Effector memory CD4-positive, alpha-beta T cell (primary cell): ENCODE measurements around the gene TMPO.
"Not testable (repeated sequence)": the region's sequence is repeated elsewhere in the genome, so short reads cannot be mapped to it uniquely, and the experiment has no call there.

Source experiments
- DNase-seq, 3 donors: peaks; one replicate each; pipeline ENCODE4 v3.0.0-alpha.2; 2020
- H3K27ac ChIP-seq: 2 replicates; pipeline ENCODE4 v1.7.0; 2013; ENCODE audit warnings: mild to moderate bottlenecking, low read length, moderate library complexity; ENCODE audit not compliant: insufficient read depth, poor library complexity, severe bottlenecking
- H3K27me3 ChIP-seq: replicated peaks from 2 replicates; pipeline ENCODE4 v1.7.0; 2013; ENCODE audit warnings: mild to moderate bottlenecking, low read length; ENCODE audit not compliant: insufficient read depth, control insufficient read depth, poor library complexity, severe bottlenecking
- H3K36me3 ChIP-seq: 2 replicates; pipeline ENCODE4 v1.7.0; 2013; ENCODE audit warnings: mild to moderate bottlenecking, low read length, moderate library complexity; ENCODE audit not compliant: control insufficient read depth, insufficient read depth
- H3K4me1 ChIP-seq: 2 replicates; pipeline ENCODE4 v1.7.0; 2013; ENCODE audit warnings: low read length, mild to moderate bottlenecking; ENCODE audit not compliant: control insufficient read depth, insufficient read depth, poor library complexity, severe bottlenecking
- H3K4me3 ChIP-seq: 2 replicates; pipeline ENCODE4 v1.7.0; 2013; ENCODE audit warnings: low read length, low read depth, mild to moderate bottlenecking; ENCODE audit not compliant: insufficient read depth, poor library complexity, severe bottlenecking
- H3K9me3 ChIP-seq: 2 replicates; pipeline ENCODE4 v1.7.0; 2013; ENCODE audit warnings: mild to moderate bottlenecking, low read length, moderate library complexity; ENCODE audit not compliant: control insufficient read depth

TMPO gene

DNA sequence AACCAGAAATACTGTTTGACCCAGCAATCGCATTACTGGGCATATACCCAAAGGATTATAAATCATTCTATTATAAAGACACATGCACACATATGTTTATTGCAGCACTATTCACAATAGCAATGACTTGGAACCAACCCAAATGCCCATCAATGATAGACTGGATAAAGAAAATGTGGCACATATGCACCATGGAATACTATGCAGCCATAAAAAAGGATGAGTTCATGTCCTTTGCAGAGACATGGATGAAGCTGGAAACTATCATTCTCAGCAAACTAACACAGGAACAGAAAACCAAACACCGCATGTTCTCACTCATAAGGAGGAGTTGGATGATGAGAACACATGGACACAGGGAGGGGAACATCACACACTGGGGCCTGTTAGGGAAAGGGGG, 61.4 kb downstream of the TMPO start:
- H3K36me3 ChIP-seq, H3K4me3 ChIP-seq, H3K4me1 ChIP-seq, H3K9me3 ChIP-seq, H3K27me3 ChIP-seq, H3K27ac ChIP-seq, DNase-seq: not testable (repeated sequence)

GRCh38 chr12:98578392-98578791, 63.0 kb downstream of the TMPO start:
- no peaks in the 10 kb centered on the region for H3K36me3 ChIP-seq
- no peaks in the 10 kb centered on the region for H3K4me1 ChIP-seq
- no peak for DNase-seq
- no peak overlapping the region for H3K4me3 ChIP-seq
- no peak overlapping the region for H3K27ac ChIP-seq
- H3K27me3 ChIP-seq = no peaks in the 10 kb centered on the region
- no peaks in the 10 kb centered on the region for H3K9me3 ChIP-seq

GRCh38 chr12:98578821-98579220, 63.4 kb downstream of the TMPO start:
- Histone ChIP-seq H3K4me1 (no peaks in the 10 kb centered on the region), H3K36me3 (no peaks in the 10 kb centered on the region), H3K4me3 (no peak overlapping the region), H3K9me3 (no peaks in the 10 kb centered on the region), H3K27ac (no peak overlapping the region), H3K27me3 (no peaks in the 10 kb centered on the region)
- DNase-seq = no peak

DNA sequence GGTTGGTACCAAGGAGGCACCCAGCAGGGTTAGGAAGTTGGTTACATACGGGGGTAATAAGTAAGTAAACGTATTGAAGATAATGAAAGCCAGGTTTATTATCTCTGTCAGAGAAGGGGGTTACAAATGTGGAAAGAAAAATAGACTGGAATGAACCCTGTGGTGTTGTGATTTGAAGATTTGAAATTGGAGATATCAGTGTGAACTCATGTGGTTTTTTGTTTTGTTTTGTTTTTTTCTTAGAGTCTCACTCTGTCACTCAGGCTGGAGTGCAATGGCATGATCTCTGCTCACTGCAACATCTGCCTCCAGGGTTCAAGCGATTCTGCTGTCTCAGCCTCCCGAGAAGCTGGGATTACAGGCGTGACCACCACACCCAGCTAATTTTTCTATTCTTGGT, 64.0 kb downstream of the TMPO start:
- H3K27me3 ChIP-seq = no peaks in the 10 kb centered on the region
- H3K9me3 ChIP-seq = no peaks in the 10 kb centered on the region
- no peak overlapping the region for H3K4me3 ChIP-seq
- DNase-seq = no peak
- no peak overlapping the region for H3K27ac ChIP-seq
- H3K4me1 ChIP-seq = no peaks in the 10 kb centered on the region
- H3K36me3 ChIP-seq = no peaks in the 10 kb centered on the region

DNA sequence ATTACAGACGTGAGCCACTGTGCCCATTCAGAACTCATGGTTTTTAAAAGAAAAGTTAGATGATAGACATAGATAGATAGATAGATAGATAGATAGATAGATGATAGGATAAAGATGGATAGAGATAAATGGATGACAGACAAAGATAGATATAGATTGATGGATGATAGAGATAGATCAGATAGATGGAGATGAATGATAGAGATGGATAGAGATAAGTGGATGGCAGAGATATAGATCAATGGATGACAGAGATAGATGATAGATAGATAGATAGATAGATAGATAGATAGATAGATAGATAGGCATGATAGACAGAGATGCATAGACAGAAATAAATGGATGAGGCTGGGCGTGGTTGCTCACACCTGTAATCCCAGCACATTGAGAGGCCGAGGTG, 64.4 kb downstream of the TMPO start:
- Histone ChIP-seq H3K36me3 (no peaks in the 10 kb centered on the region), H3K4me3 (no peak overlapping the region), H3K27ac (no peak overlapping the region), H3K4me1 (no peaks in the 10 kb centered on the region), H3K9me3 (no peaks in the 10 kb centered on the region), H3K27me3 (no peaks in the 10 kb centered on the region)
- DNase-seq = no peak

GRCh38 chr12:98580695-98581094, 65.3 kb downstream of the TMPO start:
- Histone ChIP-seq H3K36me3 (no peaks in the 10 kb centered on the region), H3K27ac (no peak overlapping the region), H3K9me3 (no peaks in the 10 kb centered on the region), H3K27me3 (no peaks in the 10 kb centered on the region), H3K4me1 (no peaks in the 10 kb centered on the region), H3K4me3 (no peak overlapping the region)
- DNase-seq = no peak

- Histone ChIP-seq H3K9me3 (no peaks in the 10 kb centered on the region), H3K4me3 (no peak overlapping the region), H3K4me1 (no peaks in the 10 kb centered on the region), H3K36me3 (no peaks in the 10 kb centered on the region), H3K27me3 (no peaks in the 10 kb centered on the region), H3K27ac (no peak overlapping the region)
- no peak for DNase-seq
Measured at GRCh38 chr12:98581101-98581500, 65.7 kb downstream of the TMPO start.

- H3K9me3 ChIP-seq = no peaks in the 10 kb centered on the region
- no peaks in the 10 kb centered on the region for H3K27me3 ChIP-seq
- H3K27ac ChIP-seq = no peak overlapping the region
- DNase-seq = no peak
- no peaks in the 10 kb centered on the region for H3K4me1 ChIP-seq
- H3K4me3 ChIP-seq = no peak overlapping the region
- H3K36me3 ChIP-seq = no peaks in the 10 kb centered on the region
Measured at GRCh38 chr12:98582093-98582492, 66.7 kb downstream of the TMPO start.

- Histone ChIP-seq H3K9me3 (no peaks in the 10 kb centered on the region), H3K4me1 (no peaks in the 10 kb centered on the region), H3K27me3 (no peaks in the 10 kb centered on the region), H3K27ac (no peak overlapping the region), H3K4me3 (no peak overlapping the region), H3K36me3 (no peaks in the 10 kb centered on the region)
- no peak for DNase-seq
Measured at GRCh38 chr12:98587084-98587483, 71.7 kb downstream of the TMPO start.

DNA sequence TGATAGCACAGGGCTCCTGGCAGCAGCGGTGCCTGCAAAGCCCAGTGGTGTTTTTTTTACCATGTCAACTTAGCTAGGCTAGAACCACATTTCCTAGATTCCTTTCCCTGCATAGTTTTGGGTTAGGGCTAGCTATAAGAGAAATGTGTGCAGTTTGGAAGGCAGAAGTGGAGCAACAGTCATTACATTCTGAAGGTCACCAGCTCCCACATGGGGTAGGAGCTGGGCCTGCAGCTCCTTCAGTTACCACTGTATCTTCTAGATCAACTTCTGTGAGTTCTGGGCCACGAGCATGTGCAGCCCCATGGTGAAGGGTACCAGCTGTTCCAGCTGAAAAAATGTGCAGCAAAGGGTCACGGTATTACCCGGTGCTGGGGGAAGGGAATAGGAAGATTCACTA, 75.8 kb downstream of the TMPO start:
- Histone ChIP-seq H3K27me3 (no peaks in the 10 kb centered on the region), H3K36me3 (no peaks in the 10 kb centered on the region), H3K9me3 (no peaks in the 10 kb centered on the region), H3K4me3 (no peak overlapping the region), H3K27ac (no peak overlapping the region), H3K4me1 (peaks cover 8% of the 10 kb centered on the region)
- no peak for DNase-seq

GRCh38 chr12:98592825-98593322, 77.5 kb downstream of the TMPO start:
- DNase-seq = peak in 1 of 3 donors; percentile 3
- Histone ChIP-seq H3K9me3 (no peaks in the 10 kb centered on the region), H3K27me3 (no peaks in the 10 kb centered on the region), H3K27ac (peak overlapping the region; percentile 98), H3K4me3 (peak overlapping the region; percentile 91), H3K36me3 (peaks cover 14% of the 10 kb centered on the region), H3K4me1 (peaks cover 8% of the 10 kb centered on the region)
